Measurements from ENCODE around the gene MYO18B. TPM values are rescaled to one million over a fixed set of nuclear protein-coding genes. Genes with fewer than 3 reads are reported as not detected.

The MYO18B gene
- total and polyA plus RNA-seq, 2 of the 4 experiments (the other 2 are of a cell fraction) = under 0.01 TPM; not detected in 1

DNA sequence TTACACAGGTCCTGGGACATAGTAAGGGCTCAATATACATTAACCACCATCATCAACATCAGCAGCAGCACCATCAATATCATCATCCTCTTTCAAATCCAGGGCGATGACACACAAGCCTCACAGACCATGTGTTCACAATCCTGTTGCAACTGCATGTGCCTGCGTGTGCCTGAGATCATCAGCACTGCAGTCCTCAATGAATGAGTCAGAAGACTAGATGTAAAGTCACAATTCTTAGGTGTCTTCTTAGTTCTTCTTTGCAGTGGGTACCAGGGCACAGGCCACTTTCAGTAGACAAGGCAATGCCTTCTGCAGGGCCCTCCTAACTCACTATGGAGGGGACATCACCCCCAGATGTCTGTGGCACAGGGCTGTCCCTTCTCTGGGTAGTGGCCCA is 111.1 kb downstream of the MYO18B start:
- in situ Hi-C loops (cut with MboI; ENCODE audit: low sequenced_read_pairs) = no loop called here
- no peak overlapping the region for H3K4me2 ChIP-seq (ENCODE audit: low read depth, low read length)
- no peaks in the 10 kb centered on the region for H3K9me1 ChIP-seq (ENCODE audit: insufficient read depth, low read length)
- H3K14ac ChIP-seq (replicated peaks; ENCODE audit: low read depth, low read length) = no peak overlapping the region
- 73% methylated on average over 1 of the region's 2 CpGs; no CpG with 5 or more reads in 1 of the 2 experiments for WGBS, 2 experiments (ENCODE audit: extremely low coverage in 2 of 2, insufficient read length in 1 of 2)
- H3K27me3 ChIP-seq (ENCODE audit: control insufficient read depth, insufficient read depth, low read length) = no peaks in the 10 kb centered on the region
- H2BK20ac ChIP-seq (ENCODE audit: low read depth, low read length) = no peak overlapping the region
- CTCF ChIA-PET = no interaction called here
- H3K79me1 ChIP-seq (ENCODE audit: low read depth in 1 of 2, low read length in 2 of 2) = no peaks in the 10 kb centered on the region
- no peak for DNase-seq
- no peak overlapping the region for H2BK15ac ChIP-seq (ENCODE audit: low read depth, low read length)
- dilution Hi-C loops (cut with HindIII; ENCODE audit: low sequenced_read_pairs, unreplicated experiment) = no loop called here
- H3K9me3 ChIP-seq (ENCODE audit: control insufficient read depth, insufficient read depth, low read length) = peaks cover 11% of the 10 kb centered on the region
- ATAC-seq (ENCODE audit: low read depth) = no peak
- H3K18ac ChIP-seq (ENCODE audit: low read depth, low read length) = no peak overlapping the region
- H4K91ac ChIP-seq (ENCODE audit: insufficient read depth, low read depth, low read length) = no peak overlapping the region
- H4K20me1 ChIP-seq (ENCODE audit: insufficient read depth, low read length) = no peaks in the 10 kb centered on the region
- POLR2A ChIA-PET (ENCODE audit: unreplicated experiment) = no interaction called here
- TF ChIP-seq RAD21 (IDR thresholded peaks at IDR 0.05; ENCODE audit: low read length) = no peak
- TF ChIP-seq MXI1 (IDR thresholded peaks at IDR 0.05; ENCODE audit: borderline replicate concordance, low read depth, low read length) = no peak
- TF ChIP-seq, protein P1, sequence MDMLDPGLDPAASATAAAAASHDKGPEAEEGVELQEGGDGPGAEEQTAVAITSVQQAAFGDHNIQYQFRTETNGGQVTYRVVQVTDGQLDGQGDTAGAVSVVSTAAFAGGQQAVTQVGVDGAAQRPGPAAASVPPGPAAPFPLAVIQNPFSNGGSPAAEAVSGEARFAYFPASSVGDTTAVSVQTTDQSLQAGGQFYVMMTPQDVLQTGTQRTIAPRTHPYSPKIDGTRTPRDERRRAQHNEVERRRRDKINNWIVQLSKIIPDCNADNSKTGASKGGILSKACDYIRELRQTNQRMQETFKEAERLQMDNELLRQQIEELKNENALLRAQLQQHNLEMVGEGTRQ (IDR thresholded peaks at IDR 0.05; ENCODE audit: low read depth, low read length) = no peak
- no peak for TF ChIP-seq SMC3 (IDR thresholded peaks at IDR 0.05; ENCODE audit: low read depth, low read length)
- TF ChIP-seq MAZ (IDR thresholded peaks at IDR 0.05; ENCODE audit: borderline replicate concordance, low read depth, low read length) = no peak
- no peak for TF ChIP-seq BHLHE40 (IDR thresholded peaks at IDR 0.05; ENCODE audit: low read depth, low read length)
- TF ChIP-seq RCOR1 (IDR thresholded peaks at IDR 0.05; ENCODE audit: insufficient replicate concordance, low read length) = no peak
- TF ChIP-seq, protein P2, sequence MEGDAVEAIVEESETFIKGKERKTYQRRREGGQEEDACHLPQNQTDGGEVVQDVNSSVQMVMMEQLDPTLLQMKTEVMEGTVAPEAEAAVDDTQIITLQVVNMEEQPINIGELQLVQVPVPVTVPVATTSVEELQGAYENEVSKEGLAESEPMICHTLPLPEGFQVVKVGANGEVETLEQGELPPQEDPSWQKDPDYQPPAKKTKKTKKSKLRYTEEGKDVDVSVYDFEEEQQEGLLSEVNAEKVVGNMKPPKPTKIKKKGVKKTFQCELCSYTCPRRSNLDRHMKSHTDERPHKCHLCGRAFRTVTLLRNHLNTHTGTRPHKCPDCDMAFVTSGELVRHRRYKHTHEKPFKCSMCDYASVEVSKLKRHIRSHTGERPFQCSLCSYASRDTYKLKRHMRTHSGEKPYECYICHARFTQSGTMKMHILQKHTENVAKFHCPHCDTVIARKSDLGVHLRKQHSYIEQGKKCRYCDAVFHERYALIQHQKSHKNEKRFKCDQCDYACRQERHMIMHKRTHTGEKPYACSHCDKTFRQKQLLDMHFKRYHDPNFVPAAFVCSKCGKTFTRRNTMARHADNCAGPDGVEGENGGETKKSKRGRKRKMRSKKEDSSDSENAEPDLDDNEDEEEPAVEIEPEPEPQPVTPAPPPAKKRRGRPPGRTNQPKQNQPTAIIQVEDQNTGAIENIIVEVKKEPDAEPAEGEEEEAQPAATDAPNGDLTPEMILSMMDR (conservative IDR thresholded peaks at IDR 0.05; ENCODE audit: low read depth, low read length) = no peak
- no peak for TF ChIP-seq RFX5 (IDR thresholded peaks at IDR 0.05; ENCODE audit: low read depth, low read length)
- no peak for TF ChIP-seq MAFK (IDR thresholded peaks at IDR 0.05; ENCODE audit: low read depth, low read length)
- no peak for TF ChIP-seq NFE2L2 (IDR thresholded peaks at IDR 0.05; ENCODE audit: low read depth, low read length)
- TF ChIP-seq, protein P3, sequence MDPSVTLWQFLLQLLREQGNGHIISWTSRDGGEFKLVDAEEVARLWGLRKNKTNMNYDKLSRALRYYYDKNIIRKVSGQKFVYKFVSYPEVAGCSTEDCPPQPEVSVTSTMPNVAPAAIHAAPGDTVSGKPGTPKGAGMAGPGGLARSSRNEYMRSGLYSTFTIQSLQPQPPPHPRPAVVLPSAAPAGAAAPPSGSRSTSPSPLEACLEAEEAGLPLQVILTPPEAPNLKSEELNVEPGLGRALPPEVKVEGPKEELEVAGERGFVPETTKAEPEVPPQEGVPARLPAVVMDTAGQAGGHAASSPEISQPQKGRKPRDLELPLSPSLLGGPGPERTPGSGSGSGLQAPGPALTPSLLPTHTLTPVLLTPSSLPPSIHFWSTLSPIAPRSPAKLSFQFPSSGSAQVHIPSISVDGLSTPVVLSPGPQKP (IDR thresholded peaks at IDR 0.05; ENCODE audit: borderline replicate concordance, low read depth, low read length) = no peak
- TF ChIP-seq POLR2A (IDR thresholded peaks at IDR 0.05; ENCODE audit: low read depth, low read length) = no peak
- no peak for TF ChIP-seq FOS (IDR thresholded peaks at IDR 0.05; ENCODE audit: low read depth, low read length)
- no peak overlapping the region for H2AK5ac ChIP-seq (ENCODE audit: low read depth, low read length)
- H3K23ac ChIP-seq (ENCODE audit: low read depth, low read length) = no peak overlapping the region
- no peak overlapping the region for H3K4ac ChIP-seq (ENCODE audit: low read depth, low read length)
- no peak overlapping the region for H3K9ac ChIP-seq (ENCODE audit: low read depth, low read length)
- no peaks in the 10 kb centered on the region for H3K4me1 ChIP-seq (ENCODE audit: control insufficient read depth, insufficient read depth, low read length)
- no peak overlapping the region for H3K4me3 ChIP-seq (ENCODE audit: insufficient read depth, low read depth, low read length)
- H2AFZ ChIP-seq (replicated peaks; ENCODE audit: low read length, poor library complexity) = no peak overlapping the region
- no peak overlapping the region for H3K27ac ChIP-seq (ENCODE audit: insufficient read depth, low read length)
- H2BK120ac ChIP-seq (ENCODE audit: low read depth, low read length) = no peak overlapping the region
- BruUV-seq (replicated peaks) = no TSS peak
- no peak overlapping the region for H3K56ac ChIP-seq (ENCODE audit: extremely low read depth, insufficient read depth, low read length)
- H2AK9ac ChIP-seq (replicated peaks; ENCODE audit: low read depth, low read length, poor library complexity) = no peak overlapping the region
- H2BK5ac ChIP-seq (ENCODE audit: low read depth, low read length, poor library complexity, severe bottlenecking) = no peak overlapping the region
- H4K8ac ChIP-seq (ENCODE audit: low read depth in 2 of 2, low read length in 2 of 2) = no peak overlapping the region
- no peak overlapping the region for H4K5ac ChIP-seq (ENCODE audit: low read depth, low read length)
- intact Hi-C loops (cut with micrococcal nuclease) = no loop called here
- no peaks in the 10 kb centered on the region for H3K36me3 ChIP-seq (ENCODE audit: control insufficient read depth, insufficient read depth, low read length)
